NK-92 (cell line): Measurements from ENCODE around the gene OR10A6.

ENCODE experiments used
- DNase-seq: peaks from one replicate; lab custom pipeline; 2025; ENCODE audit not compliant: unreplicated experiment; lab: John Stamatoyannopoulos, UW

OR10A6 gene, protein sequence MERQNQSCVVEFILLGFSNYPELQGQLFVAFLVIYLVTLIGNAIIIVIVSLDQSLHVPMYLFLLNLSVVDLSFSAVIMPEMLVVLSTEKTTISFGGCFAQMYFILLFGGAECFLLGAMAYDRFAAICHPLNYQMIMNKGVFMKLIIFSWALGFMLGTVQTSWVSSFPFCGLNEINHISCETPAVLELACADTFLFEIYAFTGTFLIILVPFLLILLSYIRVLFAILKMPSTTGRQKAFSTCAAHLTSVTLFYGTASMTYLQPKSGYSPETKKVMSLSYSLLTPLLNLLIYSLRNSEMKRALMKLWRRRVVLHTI

GRCh38 chr11:7931168-7931567 lies at the start of gene OR10A6:
TSS of gene OR10A6 (minus strand) at chr11:7931268. CDS start at chr11:7928662, 2,606 bp downstream.
- no peak for DNase-seq

DNA sequence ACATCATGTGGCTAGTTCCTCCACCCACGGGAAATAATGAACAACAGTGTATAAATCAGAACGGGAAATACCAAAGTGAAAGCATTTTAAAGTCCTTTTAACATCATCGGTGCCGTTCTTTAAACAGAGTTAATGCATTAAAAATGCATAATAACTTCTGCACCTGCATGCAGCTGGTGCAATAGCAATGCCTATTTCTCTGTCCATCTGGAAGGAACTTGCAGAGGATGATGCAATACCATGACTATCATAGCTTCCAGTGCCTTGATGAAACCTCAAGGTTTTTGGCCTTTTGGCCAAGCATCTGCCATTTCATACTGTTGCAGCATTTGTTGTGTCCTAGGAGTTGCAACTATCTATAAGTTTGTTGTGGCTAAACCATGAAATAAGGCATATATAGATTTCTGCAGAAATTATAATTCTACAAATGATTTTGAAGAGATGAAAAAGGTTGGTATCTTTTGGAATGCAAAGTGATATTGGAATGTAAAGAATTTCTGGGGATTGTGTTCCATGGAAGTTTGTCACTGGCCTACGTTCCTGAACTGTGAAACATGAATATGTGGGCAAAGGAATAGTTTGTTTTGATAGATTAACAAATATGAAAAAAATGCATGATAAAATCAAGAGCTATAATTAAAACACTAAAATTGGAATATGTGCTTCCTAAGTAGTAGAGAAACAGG lies 46.3 kb upstream of the OR10A6 start:
- no peak for DNase-seq

- no peak for DNase-seq
Measured at GRCh38 chr11:7974668-7975067, 43.6 kb upstream of the OR10A6 start.

DNA sequence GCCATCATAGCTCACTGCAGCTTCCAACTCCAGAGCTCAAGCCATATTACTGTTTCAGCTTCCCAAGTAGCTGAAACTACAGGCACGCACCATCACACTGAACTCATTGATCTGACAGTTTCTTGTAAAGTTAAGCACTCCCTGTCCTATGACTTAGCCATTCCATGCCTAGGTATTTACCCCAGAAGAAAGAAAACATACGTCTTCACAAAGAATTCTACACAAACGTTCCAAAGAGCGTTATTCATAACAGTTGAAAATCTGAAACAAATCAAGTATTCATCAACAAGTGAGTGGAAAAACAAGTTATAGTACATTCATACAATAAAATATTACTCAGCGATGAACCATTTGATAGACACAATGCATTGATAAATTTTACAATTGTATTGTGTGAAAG lies 41.9 kb upstream of the OR10A6 start:
- DNase-seq, result no peak

- no peak for DNase-seq
Measured at GRCh38 chr11:7971846-7972245, 40.8 kb upstream of the OR10A6 start.

DNA sequence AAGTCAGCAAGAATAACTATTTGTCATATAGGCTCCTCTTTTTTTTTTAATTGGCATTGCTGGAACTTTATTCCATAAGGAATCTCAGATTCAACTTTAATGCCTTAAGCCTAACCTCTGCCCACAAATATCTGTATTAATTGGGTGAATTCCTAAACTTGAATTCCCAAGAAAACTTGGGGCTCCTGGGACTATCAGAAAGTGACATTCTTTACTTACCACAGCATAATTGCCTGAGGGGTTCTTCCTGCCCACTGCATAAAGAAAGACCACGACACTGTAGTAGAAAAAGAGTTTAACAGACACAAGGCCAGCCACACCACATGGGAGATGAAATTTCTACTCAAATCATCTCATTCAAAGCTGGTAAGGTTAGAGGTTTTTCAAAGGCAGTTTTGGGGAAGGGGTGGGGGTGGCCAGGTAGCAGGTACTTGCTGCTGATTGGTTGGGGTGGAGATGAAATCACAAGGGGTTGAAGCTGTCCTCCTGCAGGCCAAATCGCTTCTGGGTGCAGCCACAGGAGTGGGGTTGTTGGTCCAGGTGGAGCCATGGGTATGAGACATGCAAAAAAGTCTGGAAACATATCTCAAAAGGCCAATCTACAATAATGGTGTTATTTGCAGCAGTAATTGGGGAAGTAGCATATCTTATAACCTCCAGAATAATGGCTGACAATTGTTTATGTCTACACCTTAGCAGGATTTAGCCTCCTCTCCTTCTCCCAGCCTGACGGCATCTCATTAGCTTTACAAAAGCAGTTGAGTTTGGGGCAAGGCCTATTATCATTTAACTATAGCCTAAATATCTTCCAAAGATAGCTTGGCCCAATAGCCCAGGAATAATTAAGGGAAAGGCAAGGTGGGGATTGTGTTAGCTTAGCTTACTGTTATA lies 38.9 kb upstream of the OR10A6 start:
- no peak for DNase-seq

- no peak for DNase-seq
Measured at GRCh38 chr11:7968686-7969085, 37.6 kb upstream of the OR10A6 start.

- no peak for DNase-seq
Measured at GRCh38 chr11:7967826-7968225, 36.8 kb upstream of the OR10A6 start.

DNA sequence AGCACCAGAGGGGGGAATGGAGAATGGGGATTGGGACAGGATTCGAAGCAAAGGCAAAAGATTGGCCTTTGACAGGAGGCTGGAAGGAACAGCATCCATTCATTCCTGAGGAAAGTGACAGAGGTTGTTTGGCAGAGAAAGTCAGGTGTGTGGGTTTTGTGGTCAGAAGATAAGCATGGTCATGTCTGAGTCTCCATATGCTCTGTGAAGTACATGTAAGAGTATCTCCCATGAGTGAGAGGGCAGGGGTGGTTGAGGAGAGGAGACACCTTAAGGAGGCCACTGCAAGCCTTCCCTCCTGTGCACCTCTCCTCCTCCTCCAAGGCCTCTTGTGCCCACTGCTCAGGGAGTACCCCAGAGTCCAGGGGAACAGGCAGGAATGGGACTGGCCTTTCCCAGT lies 36.0 kb upstream of the OR10A6 start:
- DNase-seq, result no peak

GRCh38 chr11:7965386-7965785 lies 34.3 kb upstream of the OR10A6 start, which contains the start of gene NLRP10:
TSS of gene NLRP10 (minus strand) at chr11:7965447. CDS start at chr11:7963495, 1,952 bp downstream.
- DNase-seq, result no peak

DNA sequence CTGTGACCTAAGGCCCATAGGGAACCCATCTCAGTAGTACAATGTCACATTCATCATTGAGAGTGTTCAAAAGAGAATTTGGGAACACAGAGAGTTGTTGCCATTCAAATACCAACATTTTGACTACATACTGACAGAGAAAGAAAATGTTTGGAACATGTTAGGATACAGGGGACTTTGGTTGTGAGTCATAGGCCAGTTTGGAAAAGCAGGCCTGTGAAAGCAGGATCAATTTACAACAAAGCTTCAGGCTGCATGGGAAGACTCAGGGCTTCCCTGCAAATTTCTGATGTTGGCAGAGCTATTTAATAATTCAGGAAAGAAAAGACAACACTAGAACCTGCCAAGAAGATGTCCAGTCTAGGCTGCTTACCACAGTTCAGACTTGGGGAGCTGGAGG lies 33.8 kb upstream of the OR10A6 start:
- DNase-seq, result no peak

GRCh38 chr11:7964261-7964660 lies 33.2 kb upstream of the OR10A6 start:
- no peak for DNase-seq

- no peak for DNase-seq
Measured at GRCh38 chr11:7955191-7955590, 24.1 kb upstream of the OR10A6 start.

- no peak for DNase-seq
Measured at GRCh38 chr11:7949934-7950333, 18.9 kb upstream of the OR10A6 start.

- no peak for DNase-seq
Measured at GRCh38 chr11:7944123-7944522, 13.1 kb upstream of the OR10A6 start.

GRCh38 chr11:7941608-7942007 lies 10.5 kb upstream of the OR10A6 start, which contains the start of gene OR10A3:
TSS of gene OR10A3 (minus strand) at chr11:7941708. CDS start at chr11:7939520, 2,188 bp downstream.
- DNase-seq, result no peak

GRCh38 chr11:7941146-7941545 lies 10.1 kb upstream of the OR10A6 start:
- no peak for DNase-seq

DNA sequence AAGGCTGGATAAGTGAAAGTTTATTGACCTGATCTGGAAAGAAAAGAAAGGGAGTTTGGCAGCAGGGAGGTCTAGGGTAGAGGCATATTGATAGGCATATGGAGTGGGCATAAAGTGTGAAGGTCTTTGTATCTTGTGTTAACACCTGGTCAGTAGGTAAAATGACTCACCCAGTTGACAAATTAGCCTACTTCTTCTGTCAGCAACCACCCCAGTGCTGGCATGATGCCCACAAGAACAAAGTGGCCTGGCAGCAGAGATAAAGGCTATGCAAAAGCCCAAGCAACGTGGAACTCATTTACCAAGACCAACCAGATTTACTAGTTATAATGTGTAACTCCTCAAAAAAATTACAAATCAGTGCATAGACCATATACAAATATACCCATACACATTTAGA lies 5.5 kb upstream of the OR10A6 start:
- DNase-seq, result no peak

DNA sequence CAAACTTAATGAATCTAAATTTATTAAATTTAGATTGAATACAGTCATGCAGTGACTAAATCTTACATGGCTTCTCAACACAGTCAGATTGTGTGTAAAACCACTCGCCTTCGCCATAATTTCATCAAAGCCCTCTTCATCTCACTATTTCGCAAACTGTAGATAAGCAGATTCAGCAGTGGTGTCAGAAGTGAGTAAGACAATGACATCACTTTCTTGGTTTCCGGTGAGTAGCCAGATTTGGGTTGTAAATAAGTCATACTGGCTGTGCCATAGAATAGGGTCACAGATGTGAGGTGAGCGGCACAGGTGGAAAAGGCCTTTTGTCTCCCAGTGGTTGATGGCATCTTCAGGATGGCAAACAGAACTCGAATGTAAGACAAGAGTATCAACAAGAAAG lies 3.4 kb downstream of the OR10A6 start:
- DNase-seq, result no peak

DNA sequence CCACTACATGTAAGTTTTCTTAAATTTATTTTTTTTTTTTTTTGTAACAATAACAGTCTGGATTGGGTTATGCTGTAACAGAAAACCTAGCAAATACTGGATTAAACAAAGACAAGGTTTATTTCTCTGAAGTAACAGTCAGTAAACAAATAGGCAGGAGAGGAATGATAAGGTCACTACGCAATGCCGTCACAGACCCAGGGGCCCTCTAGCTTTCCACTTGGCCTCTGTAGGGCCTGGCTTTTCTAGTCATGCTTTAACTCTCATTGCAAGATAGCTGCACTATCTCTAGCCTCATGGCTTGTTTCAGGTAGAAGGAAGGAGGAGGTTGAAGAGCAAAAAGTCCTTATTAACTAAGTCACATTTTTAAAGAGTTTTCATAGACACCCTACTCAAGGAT lies 6.5 kb downstream of the OR10A6 start:
- no peak for DNase-seq

- DNase-seq, result no peak
Measured at GRCh38 chr11:7918141-7918540, 12.9 kb downstream of the OR10A6 start.
